Sigmoid colon (tissue), 7 donors: Measurements from ENCODE around the gene RPP14. TPM values are rescaled to one million over a fixed set of nuclear protein-coding genes. Genes with fewer than 3 reads are reported as not detected.
"Not testable (repeated sequence)": the region's sequence is repeated elsewhere in the genome, so short reads cannot be mapped to it uniquely, and the experiment has no call there.

Source experiments
- DNase-seq: peaks from one replicate; pipeline ENCODE4 v3.0.0-alpha.2; 2019
- H3K27ac ChIP-seq, 4 donors: fragments of 200-600 bp; sonication (generic); one replicate each; pipeline ENCODE4 v1.5.1; 2016 to 2019; ENCODE audit warnings: mild to moderate bottlenecking in 1 of 4
- H3K27me3 ChIP-seq, 3 donors: fragments of 200-600 bp; sonication (generic); one replicate each; pipeline ENCODE4 v1.5.1; 2019; ENCODE audit warnings: mild to moderate bottlenecking in 1 of 3
- H3K36me3 ChIP-seq, 4 donors: fragments of 200-600 bp; sonication (generic); one replicate each; pipeline ENCODE4 v1.5.1; 2016 to 2019
- H3K4me1 ChIP-seq, 4 donors: fragments of 200-600 bp; sonication (generic); one replicate each; pipeline ENCODE4 v1.5.1; 2017 to 2019
- H3K4me3 ChIP-seq, 4 donors: fragments of 200-600 bp; sonication (generic); one replicate each; pipeline ENCODE4 v1.5.1; 2017 to 2019; ENCODE audit warnings: mild to moderate bottlenecking in 2 of 4, moderate library complexity in 1 of 4
- H3K9me3 ChIP-seq, 4 donors: fragments of 200-600 bp in 3 of 4; sonication (generic) in 3 of 4; one replicate each; pipeline versions ENCODE4 v1.5.1 to v1.6.1; 2013 to 2019
- CTCF ChIP-seq, 4 experiments: fragments of 450-650 bp in 3 of 4; fragments of 200-600 bp in 1 of 4; IDR thresholded peaks; one replicate each; pipeline ENCODE4 v1.5.1; 2016 to 2019; ENCODE audit warnings: antibody characterized with exemption in 4 of 4, mild to moderate bottlenecking in 3 of 4, moderate library complexity in 2 of 4
- EP300 ChIP-seq, 4 donors: sonication (generic); formaldehyde crosslinking; IDR thresholded peaks; one replicate each; pipeline ENCODE4 v1.6.1; 2017; ENCODE audit warnings: antibody characterized with exemption in 4 of 4
- POLR2A ChIP-seq, 2 donors: fragments of 450-650 bp; IDR thresholded peaks; one replicate each; pipeline ENCODE4 v1.6.1; 2016; ENCODE audit warnings: antibody characterized with exemption in 2 of 2, mild to moderate bottlenecking in 2 of 2, moderate library complexity in 2 of 2
- POLR2AphosphoS5 ChIP-seq, 4 donors: sonication (generic); formaldehyde crosslinking; IDR thresholded peaks; one replicate each; pipeline ENCODE4 v1.6.1; 2017; ENCODE audit warnings: antibody characterized with exemption in 4 of 4
- WGBS, 2 donors: extraction: QIAGEN DNeasy Blood & Tissue Kit; methylation state at CpG; one replicate each; pipeline ENCODE4 v1.1.7; 2013; 5-methylcytosine and 5-hydroxymethylcytosine counted together
- intact Hi-C: fragments of 100-400 bp; cut with DNase I; formaldehyde crosslinking; loops from one replicate; pipeline ENCODE4 v1.15.1; 2023
- polyA plus RNA-seq, 3 donors: library from polyadenylated mRNA; stranded (reverse); fragments of 200-250 nt; gene quantifications; one replicate each; pipeline ENCODE4 v1.2.3, GENCODE V29; 2013
- total RNA-seq, 4 donors: library from RNA; depleted of rRNA; stranded (reverse); fragments of >200 nt; gene quantifications; one replicate each; pipeline ENCODE4 v1.1.0, GENCODE V29; 2016
- donor health status: healthy with polysubstance abuse.
- donor health status: Bipolar disorder and iron deficiency.
- donor health status: healthy.

The RPP14 gene
- total and polyA plus RNA-seq, 7 donors = 10.8 to 16.7 (median 14.5) TPM

- H3K4me1 ChIP-seq = peaks cover 0 to 15% (median 7%) of the 10 kb centered on the region in 4 donors
- no peak overlapping the region for H3K27ac ChIP-seq
- TF ChIP-seq CTCF (IDR thresholded peaks at IDR 0.05) (no peak), POLR2A (IDR thresholded peaks at IDR 0.05) (no peak), EP300 (IDR thresholded peaks at IDR 0.05) (no peak), POLR2AphosphoS5 (IDR thresholded peaks at IDR 0.05) (no peak)
- no peaks in the 10 kb centered on the region for H3K9me3 ChIP-seq
- no peak overlapping the region for H3K4me3 ChIP-seq
- WGBS, 2 donors = 85 to 92% methylated on average over 6 of the region's 6 CpGs
- intact Hi-C loops = no loop called here
- H3K36me3 ChIP-seq = peaks cover 0 to 40% (median 9%) of the 10 kb centered on the region in 4 donors
- H3K27me3 ChIP-seq = no peaks in the 10 kb centered on the region
- DNase-seq = no peak
These were observed 45.3 kb upstream of the RPP14 start for GRCh38 chr3:58260733-58261132.

GRCh38 chr3:58261954-58262666, 43.9 kb upstream of the RPP14 start:
- H3K9me3 ChIP-seq = no peaks in the 10 kb centered on the region
- no peak for DNase-seq
- intact Hi-C loops = no loop called here
- H3K4me3 ChIP-seq = no peak overlapping the region
- H3K27ac ChIP-seq = peak overlapping the region in 1 of 4 donors; percentile 29
- 74 to 79% methylated on average over 3 of the region's 3 CpGs for WGBS, 2 donors
- H3K36me3 ChIP-seq = peaks cover 0 to 35% (median 9%) of the 10 kb centered on the region in 4 donors
- peaks cover 0 to 26% (median 11%) of the 10 kb centered on the region in 4 donors for H3K4me1 ChIP-seq
- no peaks in the 10 kb centered on the region for H3K27me3 ChIP-seq
- TF ChIP-seq POLR2A (IDR thresholded peaks at IDR 0.05) (no peak), POLR2AphosphoS5 (IDR thresholded peaks at IDR 0.05) (no peak), EP300 (IDR thresholded peaks at IDR 0.05) (no peak), CTCF (IDR thresholded peaks at IDR 0.05) (no peak)

- H3K4me1 ChIP-seq = peaks cover 0 to 22% (median 8%) of the 10 kb centered on the region in 4 donors
- H3K27ac ChIP-seq = peak overlapping the region in 1 of 4 donors; percentile 45
- H3K27me3 ChIP-seq = no peaks in the 10 kb centered on the region
- intact Hi-C loops = no loop called here
- no peaks in the 10 kb centered on the region for H3K9me3 ChIP-seq
- peaks cover 0 to 43% (median 10%) of the 10 kb centered on the region in 4 donors for H3K36me3 ChIP-seq
- no peak overlapping the region for H3K4me3 ChIP-seq
- no peak for TF ChIP-seq POLR2AphosphoS5 (IDR thresholded peaks at IDR 0.05)
- no peak for TF ChIP-seq CTCF (IDR thresholded peaks at IDR 0.05)
- TF ChIP-seq EP300 (IDR thresholded peaks at IDR 0.05) = no peak
- no peak for TF ChIP-seq POLR2A (IDR thresholded peaks at IDR 0.05)
- DNase-seq = no peak
- WGBS, 2 donors = 87 to 93% methylated on average over 1 of the region's 1 CpG
These were observed 39.5 kb upstream of the RPP14 start for GRCh38 chr3:58266577-58266976.

- H3K27ac ChIP-seq, H3K4me3 ChIP-seq, H3K9me3 ChIP-seq, H3K27me3 ChIP-seq, intact Hi-C loops, DNase-seq: not testable (repeated sequence)
- Histone ChIP-seq H3K4me1 (peaks cover 0 to 16% (median 8%) of the 10 kb centered on the region in 4 donors), H3K36me3 (peaks cover 0 to 43% (median 10%) of the 10 kb centered on the region in 4 donors)
- 95 to 97% methylated on average over 1 of the region's 1 CpG for WGBS, 2 donors
These were observed 38.5 kb upstream of the RPP14 start for GRCh38 chr3:58267543-58267942.

GRCh38 chr3:58269356-58269755, 36.7 kb upstream of the RPP14 start:
- 78 to 97% methylated on average over 2 of the region's 2 CpGs for WGBS, 2 donors
- peaks cover 0 to 56% (median 10%) of the 10 kb centered on the region in 4 donors for H3K36me3 ChIP-seq
- H3K4me3 ChIP-seq = no peak overlapping the region
- no peaks in the 10 kb centered on the region for H3K27me3 ChIP-seq
- intact Hi-C loops = no loop called here
- TF ChIP-seq POLR2AphosphoS5 (IDR thresholded peaks at IDR 0.05) (no peak), EP300 (IDR thresholded peaks at IDR 0.05) (no peak), POLR2A (IDR thresholded peaks at IDR 0.05) (no peak), CTCF (IDR thresholded peaks at IDR 0.05) (no peak)
- H3K27ac ChIP-seq = no peak overlapping the region
- DNase-seq = no peak
- H3K4me1 ChIP-seq = peaks cover 0 to 16% (median 8%) of the 10 kb centered on the region in 4 donors
- H3K9me3 ChIP-seq = no peaks in the 10 kb centered on the region
